ENCODE results near the gene SLC23A2. TPM values are rescaled to one million over a fixed set of nuclear protein-coding genes. Genes with fewer than 3 reads are reported as not detected.

SLC23A2 gene
- total RNA-seq, 4 donors from 2014 or later = 4.6 to 15.2 (median 7.9) TPM

DNA sequence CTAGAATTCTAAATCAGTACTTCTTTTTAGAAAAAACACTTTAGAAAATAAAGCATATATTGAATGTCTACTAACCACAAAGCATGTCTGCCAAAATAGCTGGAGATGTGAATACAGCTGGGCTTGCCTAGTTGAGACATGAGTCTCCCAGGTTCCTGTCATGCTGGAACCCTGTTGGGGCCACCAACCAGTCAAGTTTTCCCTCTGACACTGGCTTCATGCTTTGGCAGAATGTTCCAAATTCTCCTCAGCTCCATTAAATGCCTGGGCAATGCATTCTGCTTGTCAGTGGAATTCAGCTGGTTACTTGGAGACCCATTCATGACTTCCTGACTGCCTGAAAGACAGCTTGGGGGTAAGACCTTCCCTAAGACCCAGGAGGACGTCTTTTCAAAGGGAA is 192.4 kb downstream of the SLC23A2 start:
- intact Hi-C loops (cut with DNase I; ENCODE audit: low total_unique reads) = no loop called here
- no peak for DNase-seq (ENCODE audit: low spot score in 2 of 2)
- TF ChIP-seq POLR2A (IDR thresholded peaks at IDR 0.05) = no peak
- TF ChIP-seq CTCF (IDR thresholded peaks at IDR 0.05) = no peak
- no peak overlapping the region for H3K4me3 ChIP-seq (ENCODE audit: low read depth, poor library complexity, severe bottlenecking)
- 40 to 53% methylated on average over 1 of the region's 1 CpG for WGBS, 2 donors

DNA sequence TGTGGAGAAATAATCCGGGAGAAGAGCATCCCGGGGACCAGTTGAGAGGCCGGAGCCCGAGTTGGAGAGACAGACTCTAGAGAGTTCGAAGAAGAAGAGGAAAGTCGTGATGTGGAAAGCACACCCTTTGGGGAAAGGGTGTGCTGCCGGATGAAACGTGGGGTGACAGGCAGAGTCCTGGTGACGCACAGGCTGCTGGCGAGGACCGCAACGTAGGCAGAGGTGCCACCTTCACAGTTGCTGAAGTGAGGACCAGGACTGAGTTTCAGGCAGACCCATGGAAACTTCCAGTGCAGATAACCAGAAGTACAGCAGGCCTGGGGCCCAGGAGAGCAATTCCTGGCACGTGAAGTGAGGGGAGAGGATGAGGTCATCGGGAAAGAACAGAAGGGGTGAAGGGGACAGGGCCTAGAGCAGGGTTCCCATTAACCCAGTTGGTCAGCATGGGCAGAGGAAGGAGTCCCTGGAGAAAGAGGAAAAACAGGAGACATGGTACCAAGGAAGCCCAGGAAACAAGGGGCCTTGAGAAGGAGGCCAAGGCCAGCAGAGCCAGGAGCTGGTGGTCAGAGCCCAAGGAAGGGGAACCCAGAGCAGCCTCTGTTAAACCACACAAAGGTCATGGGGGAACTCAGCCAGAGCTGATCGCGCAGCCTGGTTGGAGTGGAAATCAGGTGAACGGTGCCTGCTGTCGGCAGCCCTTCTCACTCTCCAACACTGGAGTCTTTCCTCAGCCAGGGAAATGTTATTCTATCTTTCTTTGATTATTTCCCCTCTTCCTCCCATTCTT is 195.5 kb downstream of the SLC23A2 start:
- intact Hi-C loops (cut with DNase I; ENCODE audit: low total_unique reads) = no loop called here
- H3K4me3 ChIP-seq (ENCODE audit: low read depth, poor library complexity, severe bottlenecking) = no peak overlapping the region
- 78 to 85% methylated on average over 18 of the region's 18 CpGs for WGBS, 2 donors
- no peak for TF ChIP-seq CTCF (IDR thresholded peaks at IDR 0.05)
- no peak for TF ChIP-seq POLR2A (IDR thresholded peaks at IDR 0.05)
- no peak for DNase-seq (ENCODE audit: low spot score in 2 of 2)

DNA sequence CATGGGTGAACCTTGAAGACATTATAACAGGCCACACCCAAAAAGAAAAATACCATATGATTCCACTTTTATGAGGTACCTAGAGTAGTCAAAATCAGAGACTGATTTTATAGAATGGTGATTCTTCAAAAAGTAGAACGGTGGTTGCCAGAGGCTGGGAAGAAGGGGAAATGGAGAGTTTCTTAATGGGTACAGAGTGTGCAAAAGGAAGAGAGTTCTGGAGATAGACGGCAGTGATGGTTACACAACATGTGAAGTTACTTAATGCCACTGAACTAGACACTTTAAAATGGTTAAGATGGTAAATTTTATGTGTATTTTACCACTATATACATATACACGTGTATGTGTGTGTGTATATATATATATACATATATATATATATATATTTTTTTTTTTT is 198.8 kb downstream of the SLC23A2 start:
- intact Hi-C loops (cut with DNase I; ENCODE audit: low total_unique reads) = no loop called here
- no peak overlapping the region for H3K4me3 ChIP-seq (ENCODE audit: low read depth, poor library complexity, severe bottlenecking)
- DNase-seq (ENCODE audit: low spot score in 2 of 2) = no peak
- TF ChIP-seq POLR2A (IDR thresholded peaks at IDR 0.05) (no peak), CTCF (IDR thresholded peaks at IDR 0.05) (no peak)
- 71 to 79% methylated on average over 3 of the region's 3 CpGs for WGBS, 2 donors

Other genes starting within 250 kb of the SLC23A2 start
- gene RASSF2, start 177.9 kb downstream of the SLC23A2 start, total RNA-seq = 1 to 10 TPM; 2.9 to 6.7 (median 3.8) TPM
- gene TMEM230, start 111.6 kb upstream of the SLC23A2 start, total RNA-seq = 10 to 100 TPM; 19.7 to 44.0 (median 35.9) TPM
- gene PCNA, start 118.4 kb upstream of the SLC23A2 start, total RNA-seq = 10 to 100 TPM; 39.4 to 47.0 (median 43.4) TPM
- 10 to 100 TPM; 12.3 to 16.9 (median 14.7) TPM for gene CDS2, start 125.5 kb upstream of the SLC23A2 start, total RNA-seq